ENCODE results near the gene ENOX1.

Gene ENOX1

DNA sequence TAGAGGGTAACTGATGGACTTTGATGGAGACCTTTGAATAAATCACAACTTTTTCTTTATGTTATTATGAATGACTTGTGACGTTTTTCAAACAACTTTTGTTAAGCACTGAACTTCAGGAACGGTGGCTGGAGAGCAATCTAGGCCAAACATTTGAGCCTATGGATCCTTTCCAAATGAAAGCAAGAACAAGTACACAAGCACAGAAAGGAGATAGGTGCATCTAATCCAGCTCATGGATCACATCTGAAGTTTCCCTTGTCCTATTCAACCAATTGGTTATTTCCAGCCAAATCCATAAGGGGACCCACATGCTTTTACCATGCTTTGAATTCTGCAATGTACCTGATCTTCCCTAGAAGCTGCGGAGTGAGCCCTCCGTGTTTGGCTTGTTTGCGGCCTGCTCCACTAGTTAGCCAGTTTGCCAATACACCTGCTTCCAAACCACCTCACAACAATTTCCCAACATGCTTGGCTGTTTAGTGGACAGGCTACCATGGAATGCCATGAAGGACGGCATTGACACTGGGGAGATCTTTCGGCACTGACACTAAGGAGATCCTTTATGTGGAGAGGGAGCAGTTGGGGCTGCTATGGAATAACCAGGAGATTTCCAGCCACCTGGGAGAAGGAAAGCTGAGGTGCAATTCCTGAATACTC is 447.5 kb downstream of the ENOX1 start:
- no peak overlapping the region for H3K27ac ChIP-seq
- TF ChIP-seq, protein P1, sequence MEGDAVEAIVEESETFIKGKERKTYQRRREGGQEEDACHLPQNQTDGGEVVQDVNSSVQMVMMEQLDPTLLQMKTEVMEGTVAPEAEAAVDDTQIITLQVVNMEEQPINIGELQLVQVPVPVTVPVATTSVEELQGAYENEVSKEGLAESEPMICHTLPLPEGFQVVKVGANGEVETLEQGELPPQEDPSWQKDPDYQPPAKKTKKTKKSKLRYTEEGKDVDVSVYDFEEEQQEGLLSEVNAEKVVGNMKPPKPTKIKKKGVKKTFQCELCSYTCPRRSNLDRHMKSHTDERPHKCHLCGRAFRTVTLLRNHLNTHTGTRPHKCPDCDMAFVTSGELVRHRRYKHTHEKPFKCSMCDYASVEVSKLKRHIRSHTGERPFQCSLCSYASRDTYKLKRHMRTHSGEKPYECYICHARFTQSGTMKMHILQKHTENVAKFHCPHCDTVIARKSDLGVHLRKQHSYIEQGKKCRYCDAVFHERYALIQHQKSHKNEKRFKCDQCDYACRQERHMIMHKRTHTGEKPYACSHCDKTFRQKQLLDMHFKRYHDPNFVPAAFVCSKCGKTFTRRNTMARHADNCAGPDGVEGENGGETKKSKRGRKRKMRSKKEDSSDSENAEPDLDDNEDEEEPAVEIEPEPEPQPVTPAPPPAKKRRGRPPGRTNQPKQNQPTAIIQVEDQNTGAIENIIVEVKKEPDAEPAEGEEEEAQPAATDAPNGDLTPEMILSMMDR (conservative IDR thresholded peaks at IDR 0.05), result no peak

DNA sequence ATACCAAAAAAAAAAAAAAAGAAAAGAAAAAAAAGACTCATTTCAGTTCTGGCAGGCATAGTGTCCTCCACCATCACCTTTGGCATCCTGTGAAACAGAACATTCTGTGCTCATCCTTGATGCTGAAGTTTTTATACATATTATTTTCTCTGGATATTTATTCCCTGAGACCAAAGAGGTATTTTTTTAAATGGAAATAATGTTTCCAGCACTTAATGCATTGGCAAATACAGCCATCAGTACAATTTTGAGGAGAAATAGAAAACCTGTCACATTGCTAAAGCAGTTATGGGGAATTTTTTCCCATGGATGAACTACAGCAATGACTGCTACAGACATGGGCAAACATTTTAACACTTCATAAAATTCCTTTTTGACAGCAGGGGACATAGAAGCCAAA is 451.0 kb downstream of the ENOX1 start:
- TF ChIP-seq, protein P1 (conservative IDR thresholded peaks at IDR 0.05), result no peak
- no peak overlapping the region for H3K27ac ChIP-seq

DNA sequence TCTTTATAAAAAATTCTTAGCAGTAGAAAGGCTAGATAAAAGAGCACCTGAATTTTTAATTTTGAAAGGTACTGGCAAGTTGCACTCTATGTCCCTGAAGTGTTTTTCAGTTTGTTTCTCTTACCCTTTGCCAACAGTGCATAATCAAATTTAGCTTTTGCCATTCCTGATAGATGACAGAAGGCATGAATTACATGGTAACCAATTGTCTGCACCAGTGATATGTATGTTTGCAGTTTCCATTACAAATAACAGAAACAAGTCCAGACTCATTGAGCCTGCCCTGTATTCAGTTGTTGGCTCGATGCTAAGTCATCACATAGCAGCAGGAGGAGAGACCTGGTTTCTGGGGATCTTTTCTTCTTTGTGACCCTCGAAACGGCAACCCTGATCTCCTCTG is 453.6 kb downstream of the ENOX1 start:
- TF ChIP-seq, protein P1 (conservative IDR thresholded peaks at IDR 0.05), result no peak
- H3K27ac ChIP-seq, result no peak overlapping the region

DNA sequence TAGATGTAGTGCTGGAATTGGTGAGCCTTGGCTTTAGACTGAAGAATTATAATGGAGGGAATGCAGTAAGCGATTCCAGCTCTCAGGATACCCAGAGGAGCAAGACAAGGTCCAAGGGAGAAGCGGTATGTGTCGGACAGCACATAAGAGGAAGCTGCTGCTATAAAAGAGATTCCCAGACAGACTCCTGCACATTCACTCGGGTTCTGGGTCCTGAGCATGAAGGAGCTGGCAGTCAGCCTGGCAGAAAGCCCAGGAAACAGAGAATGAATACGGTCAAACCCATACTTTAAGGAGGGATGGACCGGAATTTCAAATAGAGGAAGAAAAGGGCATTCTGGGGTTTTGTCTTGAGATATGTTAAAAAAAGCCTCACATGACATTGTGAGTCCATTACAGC is 455.1 kb downstream of the ENOX1 start:
- H3K27ac ChIP-seq, result no peak overlapping the region
- TF ChIP-seq, protein P1 (conservative IDR thresholded peaks at IDR 0.05), result no peak

DNA sequence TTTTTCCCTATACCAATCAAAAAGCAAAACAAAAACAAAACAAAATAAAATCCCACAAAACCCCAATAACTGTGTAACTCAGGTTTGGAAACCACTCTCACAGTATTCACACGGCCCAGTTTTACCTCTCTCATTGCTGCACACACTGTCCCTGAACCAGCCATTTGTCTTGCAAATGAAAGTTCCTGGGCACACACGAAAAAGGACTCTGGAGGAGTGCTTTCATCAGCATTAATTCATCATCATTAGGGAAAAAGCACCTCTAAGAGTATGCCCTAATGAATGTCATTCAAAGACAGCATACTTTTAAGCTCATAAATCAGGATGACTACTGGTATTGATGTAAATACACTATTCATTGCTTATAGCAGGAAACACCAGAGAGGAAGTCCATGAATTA is 457.1 kb downstream of the ENOX1 start:
- H3K27ac ChIP-seq, result no peak overlapping the region
- TF ChIP-seq, protein P1 (conservative IDR thresholded peaks at IDR 0.05), result no peak

DNA sequence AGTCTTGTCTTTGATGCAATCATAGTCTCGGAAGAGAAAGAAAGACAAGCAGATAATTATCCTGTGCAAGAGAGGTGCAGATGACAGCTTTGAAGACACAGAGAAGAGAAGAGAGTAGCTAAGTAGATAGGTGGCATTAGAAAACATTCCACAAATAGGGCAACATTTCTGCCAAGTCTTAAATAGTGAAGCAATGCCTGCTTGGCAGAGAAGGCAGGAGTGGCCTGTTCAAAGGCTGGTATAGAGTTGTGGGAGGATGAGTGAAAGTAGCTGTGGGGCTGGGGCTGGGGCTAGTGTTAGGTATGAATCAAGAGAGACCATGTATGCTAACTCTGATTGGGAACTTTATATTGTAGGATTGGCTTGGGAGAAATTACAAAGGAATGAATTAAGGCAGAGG is 457.9 kb downstream of the ENOX1 start:
- TF ChIP-seq, protein P1 (conservative IDR thresholded peaks at IDR 0.05), result no peak
- H3K27ac ChIP-seq, result no peak overlapping the region

DNA sequence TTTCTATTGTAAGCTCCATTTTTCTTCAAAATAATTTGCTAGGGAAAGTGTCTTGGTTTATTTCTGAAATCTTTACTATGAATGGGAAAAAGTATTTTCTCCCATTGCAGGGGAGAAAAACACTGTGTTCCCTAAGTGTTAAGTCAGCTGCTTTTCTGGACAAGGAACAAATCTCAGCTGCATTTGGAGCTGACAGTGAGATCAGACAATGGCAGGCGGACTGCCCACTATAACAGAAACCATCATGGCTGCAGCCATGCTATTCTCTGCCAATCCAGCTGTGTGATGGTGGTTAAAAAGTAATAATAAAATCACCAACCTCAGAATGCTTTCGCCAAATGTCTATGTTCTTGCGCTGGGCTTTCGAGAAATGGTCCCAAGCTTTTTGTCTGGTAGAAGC is 460.7 kb downstream of the ENOX1 start:
- TF ChIP-seq, protein P1 (conservative IDR thresholded peaks at IDR 0.05), result no peak
- no peak overlapping the region for H3K27ac ChIP-seq
